Stimulated activated naive B cell treated with anti-CD40 and anti-IgM and Interleukin-4, amounts not matched to agents 10 μg/mL and 1 μg/mL and 100 μg/mL, for 72 hours (primary cell): ENCODE results near the gene C9orf78.

ENCODE experiments used
- ATAC-seq, 2 donors: fragments of 150-1000 bp; cut with Tn5 transposase; replicated peaks; 2 replicates each; pipeline ENCODE4 v1.10.0; 2021; ENCODE audit warnings: moderate library complexity in 1 of 2
- DNase-seq: peaks from one replicate; pipeline ENCODE4 v3.0.0; 2021
- H3K27ac Mint-ChIP-seq: one replicate; pipeline ENCODE4 v1.8.0; 2022; ENCODE audit warnings: mild to moderate bottlenecking, mixed read lengths
- H3K27me3 Mint-ChIP-seq, 2 donors: one replicate each; pipeline ENCODE4 v1.8.0; 2022; ENCODE audit warnings: mixed read lengths in 2 of 2
- H3K36me3 Mint-ChIP-seq, 2 donors: one replicate each; pipeline ENCODE4 v1.8.0; 2022; ENCODE audit warnings: mixed read lengths in 2 of 2, mild to moderate bottlenecking in 1 of 2
- H3K4me1 Mint-ChIP-seq, 2 donors: one replicate each; pipeline ENCODE4 v1.8.0; 2022; ENCODE audit warnings: mixed read lengths in 2 of 2, mild to moderate bottlenecking in 1 of 2
- H3K4me3 Mint-ChIP-seq, 2 donors: one replicate each; pipeline ENCODE4 v1.8.0; 2022; ENCODE audit warnings: mild to moderate bottlenecking in 2 of 2, mixed read lengths in 2 of 2, moderate library complexity in 1 of 2
- H3K9me3 Mint-ChIP-seq, 2 donors: one replicate each; pipeline ENCODE4 v1.8.0; 2022; ENCODE audit warnings: mixed read lengths in 2 of 2, mild to moderate bottlenecking in 1 of 2

Gene C9orf78

DNA sequence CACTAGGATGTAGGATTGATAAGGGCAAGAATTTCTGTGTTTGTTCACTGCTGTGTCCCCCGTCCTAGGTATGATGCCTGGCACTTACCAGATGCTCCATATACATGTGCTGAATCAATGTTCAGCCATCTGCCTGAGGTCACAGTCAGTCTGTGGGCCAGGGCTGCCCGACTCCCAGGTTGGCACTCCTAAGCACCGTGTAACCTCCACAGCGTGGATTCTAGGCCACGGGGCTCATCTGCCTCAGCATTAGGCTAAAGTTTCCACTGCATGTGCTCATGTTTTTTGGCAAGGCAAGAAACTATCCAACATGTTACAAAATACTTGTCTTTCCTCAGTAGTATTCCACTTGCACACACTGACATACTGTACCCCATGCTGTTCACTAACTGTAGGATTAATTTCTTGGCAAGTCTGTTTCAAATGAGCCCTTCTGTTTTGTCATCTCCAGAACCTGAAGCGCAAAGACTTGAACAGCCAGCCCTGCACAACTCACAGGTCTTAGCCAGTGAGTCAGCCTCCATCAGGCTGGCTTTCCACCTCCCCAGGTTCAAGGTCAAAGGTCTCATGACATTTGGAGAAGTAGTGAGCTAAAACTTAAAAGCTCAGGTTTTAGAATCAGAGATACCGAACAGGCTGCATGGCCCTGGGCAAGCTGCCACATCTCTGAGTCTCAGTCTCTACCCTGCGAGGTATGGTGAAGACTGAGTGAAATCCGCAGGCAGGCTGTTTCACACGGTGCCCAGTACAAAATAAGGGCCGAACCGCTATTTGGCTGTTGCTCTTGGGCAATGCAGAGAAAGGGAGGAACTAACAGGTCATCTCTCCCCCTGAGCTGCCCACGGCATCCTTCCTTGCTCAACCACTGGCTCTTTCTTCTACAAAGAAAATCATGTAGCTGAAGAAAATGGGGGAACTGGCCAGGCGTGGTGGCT is 18.3 kb downstream of the C9orf78 start:
- ATAC-seq = no peak
- Mint-ChIP-seq H3K9me3 (no peaks in the 10 kb centered on the region), H3K27ac (no peak overlapping the region), H3K27me3 (no peaks in the 10 kb centered on the region), H3K4me3 (no peak overlapping the region), H3K4me1 (peaks cover 23 to 25% of the 10 kb centered on the region in 2 donors), H3K36me3 (peaks cover 31 to 46% of the 10 kb centered on the region in 2 donors)
- no peak for DNase-seq

GRCh38 chr9:129815278-129815677 is 19.8 kb downstream of the C9orf78 start:
- no peak for ATAC-seq
- H3K36me3 Mint-ChIP-seq = peaks cover 34 to 57% of the 10 kb centered on the region in 2 donors
- no peaks in the 10 kb centered on the region for H3K9me3 Mint-ChIP-seq
- H3K4me3 Mint-ChIP-seq = no peak overlapping the region
- peaks cover 24 to 25% of the 10 kb centered on the region in 2 donors for H3K4me1 Mint-ChIP-seq
- H3K27me3 Mint-ChIP-seq = no peaks in the 10 kb centered on the region
- peak overlapping the region; percentile 31 for H3K27ac Mint-ChIP-seq
- DNase-seq = no peak

DNA sequence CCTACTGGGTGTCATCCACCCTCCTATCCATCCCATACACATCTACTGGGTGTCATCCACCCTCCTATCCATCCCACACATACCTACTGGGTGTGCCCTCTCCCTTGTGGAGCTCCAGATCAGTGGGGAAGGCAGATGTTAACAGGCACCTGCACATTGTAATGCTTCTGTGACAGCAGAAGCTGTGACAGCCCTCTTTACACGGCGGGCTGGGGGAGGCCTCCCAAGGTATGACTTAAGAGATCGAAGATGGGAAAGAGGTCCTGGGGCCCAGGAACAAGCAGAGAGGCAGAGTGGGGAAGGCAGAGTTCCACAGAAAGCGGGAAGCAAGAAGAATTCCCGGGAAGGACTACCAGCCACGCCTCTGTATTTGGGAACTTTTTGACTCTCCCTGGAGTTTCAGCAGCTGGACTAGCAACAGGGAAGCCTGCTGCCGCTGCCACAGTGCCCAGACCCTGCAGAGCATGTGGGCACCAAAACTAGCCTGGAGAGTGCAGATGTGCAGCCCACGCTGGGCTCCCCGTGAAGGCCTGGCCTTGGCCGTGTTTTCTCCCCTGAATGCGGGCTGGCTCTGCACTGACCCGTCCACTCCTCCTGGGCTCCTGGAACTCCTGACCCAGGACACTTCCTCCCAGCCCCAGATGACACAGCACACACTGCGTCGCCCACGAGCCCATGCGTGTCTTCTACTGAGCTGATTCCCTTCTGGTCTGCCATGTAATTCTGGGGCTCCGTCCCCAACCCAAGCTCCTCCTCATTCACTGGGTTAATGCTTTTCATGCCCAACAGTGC is 20.4 kb downstream of the C9orf78 start:
- H3K9me3 Mint-ChIP-seq = no peaks in the 10 kb centered on the region
- H3K4me1 Mint-ChIP-seq = peaks cover 24 to 25% of the 10 kb centered on the region in 2 donors
- DNase-seq = no peak
- H3K36me3 Mint-ChIP-seq = peaks cover 37 to 62% of the 10 kb centered on the region in 2 donors
- H3K27ac Mint-ChIP-seq = peak overlapping the region; percentile 31
- no peak for ATAC-seq
- no peak overlapping the region for H3K4me3 Mint-ChIP-seq
- H3K27me3 Mint-ChIP-seq = no peaks in the 10 kb centered on the region

- Mint-ChIP-seq H3K9me3 (no peaks in the 10 kb centered on the region), H3K27me3 (no peaks in the 10 kb centered on the region), H3K36me3 (peaks cover 37 to 64% of the 10 kb centered on the region in 2 donors), H3K4me3 (no peak overlapping the region), H3K27ac (no peak overlapping the region), H3K4me1 (peaks cover 24 to 27% of the 10 kb centered on the region in 2 donors)
- DNase-seq (no peak), ATAC-seq (no peak)
These were observed 21.4 kb downstream of the C9orf78 start for GRCh38 chr9:129813661-129814060.

- ATAC-seq (peak in 1 of 2 donors; percentile 40), DNase-seq (no peak)
- H3K4me1 Mint-ChIP-seq = peaks cover 24 to 27% of the 10 kb centered on the region in 2 donors
- H3K4me3 Mint-ChIP-seq = no peak overlapping the region
- no peaks in the 10 kb centered on the region for H3K9me3 Mint-ChIP-seq
- H3K27ac Mint-ChIP-seq = no peak overlapping the region
- H3K36me3 Mint-ChIP-seq = peaks cover 40 to 63% of the 10 kb centered on the region in 2 donors
- no peaks in the 10 kb centered on the region for H3K27me3 Mint-ChIP-seq
These were observed 22.7 kb downstream of the C9orf78 start for GRCh38 chr9:129812385-129812784.

GRCh38 chr9:129811967-129812363 is 23.1 kb downstream of the C9orf78 start:
- H3K27me3 Mint-ChIP-seq = no peaks in the 10 kb centered on the region
- peaks cover 44 to 67% of the 10 kb centered on the region in 2 donors for H3K36me3 Mint-ChIP-seq
- DNase-seq = no peak
- H3K9me3 Mint-ChIP-seq = no peaks in the 10 kb centered on the region
- H3K27ac Mint-ChIP-seq = no peak overlapping the region
- peak; percentile 76 to 86 for ATAC-seq
- peaks cover 24 to 27% of the 10 kb centered on the region in 2 donors for H3K4me1 Mint-ChIP-seq
- H3K4me3 Mint-ChIP-seq = no peak overlapping the region

DNA sequence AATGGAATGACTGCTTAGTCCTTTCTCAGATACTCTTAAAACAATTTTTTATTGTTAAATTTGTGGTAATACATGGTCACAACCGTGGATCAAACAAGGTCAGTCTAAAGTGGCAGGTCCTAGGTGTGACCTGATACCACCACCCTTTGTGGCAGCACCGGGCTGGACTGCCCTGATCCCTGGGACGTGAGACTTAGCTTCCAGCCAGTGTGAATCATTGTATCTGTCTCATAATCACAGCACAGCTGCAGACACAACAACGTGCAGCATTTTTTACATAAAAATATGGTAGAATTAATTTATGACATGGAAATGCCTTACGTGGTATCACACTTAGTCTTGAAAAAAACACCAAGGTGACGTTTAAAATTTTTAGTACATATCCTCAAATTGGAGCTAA is 24.3 kb downstream of the C9orf78 start:
- DNase-seq = no peak
- Mint-ChIP-seq H3K27ac (no peak overlapping the region), H3K36me3 (peaks cover 49 to 69% of the 10 kb centered on the region in 2 donors)

GRCh38 chr9:129810116-129810515 is 25.0 kb downstream of the C9orf78 start:
- no peak for DNase-seq
- Mint-ChIP-seq H3K36me3 (peaks cover 45 to 65% of the 10 kb centered on the region in 2 donors), H3K4me1 (peaks cover 27 to 35% of the 10 kb centered on the region in 2 donors), H3K27me3 (no peaks in the 10 kb centered on the region), H3K9me3 (no peaks in the 10 kb centered on the region), H3K4me3 (no peak overlapping the region), H3K27ac (no peak overlapping the region)
- no peak for ATAC-seq

More for the DNA sequence above, 24.3 kb downstream of the C9orf78 start:
- Mint-ChIP-seq H3K27me3 (no peaks in the 10 kb centered on the region), H3K4me3 (no peak overlapping the region), H3K9me3 (no peaks in the 10 kb centered on the region), H3K4me1 (peaks cover 29 to 33% of the 10 kb centered on the region in 2 donors)
- no peak for ATAC-seq

DNA sequence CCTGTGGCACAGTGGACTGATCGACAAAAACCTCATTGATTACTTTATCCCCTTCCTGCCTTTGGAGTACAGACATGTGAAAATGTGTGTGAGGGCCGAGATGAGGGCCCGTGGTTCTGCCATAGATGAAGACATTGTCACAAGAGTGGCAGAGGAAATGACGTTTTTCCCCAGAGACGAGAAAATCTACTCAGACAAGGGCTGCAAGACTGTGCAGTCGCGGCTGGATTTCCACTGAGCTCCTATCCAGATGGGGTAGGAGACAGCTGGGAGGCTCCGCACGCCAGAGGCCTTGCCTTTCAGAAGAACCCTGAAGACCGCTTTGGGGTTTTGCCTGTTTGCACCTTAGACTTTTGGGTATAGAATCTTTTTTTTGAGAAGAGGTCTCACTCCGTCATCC is 25.7 kb downstream of the C9orf78 start:
- H3K27me3 Mint-ChIP-seq = no peaks in the 10 kb centered on the region
- DNase-seq (no peak), ATAC-seq (no peak)
- H3K36me3 Mint-ChIP-seq = peaks cover 44 to 59% of the 10 kb centered on the region in 2 donors
- H3K4me1 Mint-ChIP-seq = peaks cover 24 to 34% of the 10 kb centered on the region in 2 donors
- no peak overlapping the region for H3K27ac Mint-ChIP-seq
- H3K4me3 Mint-ChIP-seq = no peak overlapping the region
- no peaks in the 10 kb centered on the region for H3K9me3 Mint-ChIP-seq

GRCh38 chr9:129806061-129806460 is 29.0 kb downstream of the C9orf78 start:
- Mint-ChIP-seq H3K27ac (no peak overlapping the region), H3K36me3 (peaks cover 35 to 37% of the 10 kb centered on the region in 2 donors), H3K4me3 (no peak overlapping the region), H3K27me3 (no peaks in the 10 kb centered on the region), H3K4me1 (peaks cover 15 to 24% of the 10 kb centered on the region in 2 donors), H3K9me3 (no peaks in the 10 kb centered on the region)
- ATAC-seq = no peak
- DNase-seq = no peak

DNA sequence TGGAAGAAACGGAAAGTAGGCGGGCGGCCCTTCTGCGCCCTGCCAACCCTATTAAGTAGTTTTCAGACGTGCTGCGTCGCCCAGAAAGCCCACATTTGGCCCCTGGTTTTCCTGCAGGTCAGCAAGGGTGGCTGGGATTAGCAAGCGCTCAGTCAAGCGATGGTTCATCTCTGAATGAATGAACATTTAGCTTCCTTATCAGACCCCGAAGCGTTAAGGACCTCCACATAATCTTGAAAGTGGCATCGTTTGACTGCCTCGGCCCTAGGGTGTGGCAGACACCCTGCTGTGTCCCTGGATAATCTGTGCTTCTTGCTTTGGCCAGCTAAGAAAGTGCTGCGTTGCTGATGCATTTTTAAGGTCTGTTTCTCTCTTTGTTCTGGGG is 31.4 kb downstream of the C9orf78 start:
- Mint-ChIP-seq H3K4me3 (peak overlapping the region; percentile 89 to 94), H3K4me1 (peaks cover 13 to 24% of the 10 kb centered on the region in 2 donors), H3K27ac (peak overlapping the region; percentile 97), H3K36me3 (peaks cover 18 to 27% of the 10 kb centered on the region in 2 donors), H3K27me3 (no peaks in the 10 kb centered on the region), H3K9me3 (no peaks in the 10 kb centered on the region)
- ATAC-seq (peak; percentile 20 to 33), DNase-seq (no peak)

- Mint-ChIP-seq H3K4me1 (peaks cover 13 to 24% of the 10 kb centered on the region in 2 donors), H3K4me3 (peak within 1 kb of the TSS; percentile 89 to 94), H3K27ac (peak within 1 kb of the TSS; percentile 97), H3K27me3 (no peaks in the 10 kb centered on the region), H3K36me3 (peaks cover 16 to 25% of the 10 kb centered on the region in 2 donors), H3K9me3 (no peaks in the 10 kb centered on the region)
- DNase-seq (peak; percentile 94), ATAC-seq (peak; percentile 95 to 97)
These were observed 32.0 kb downstream of the C9orf78 start, which contains the start of gene TOR1B for GRCh38 chr9:129802833-129803675. TOR1B (plus strand) TSS chr9:129803184; CDS start chr9:129803213, 29 bp downstream.

DNA sequence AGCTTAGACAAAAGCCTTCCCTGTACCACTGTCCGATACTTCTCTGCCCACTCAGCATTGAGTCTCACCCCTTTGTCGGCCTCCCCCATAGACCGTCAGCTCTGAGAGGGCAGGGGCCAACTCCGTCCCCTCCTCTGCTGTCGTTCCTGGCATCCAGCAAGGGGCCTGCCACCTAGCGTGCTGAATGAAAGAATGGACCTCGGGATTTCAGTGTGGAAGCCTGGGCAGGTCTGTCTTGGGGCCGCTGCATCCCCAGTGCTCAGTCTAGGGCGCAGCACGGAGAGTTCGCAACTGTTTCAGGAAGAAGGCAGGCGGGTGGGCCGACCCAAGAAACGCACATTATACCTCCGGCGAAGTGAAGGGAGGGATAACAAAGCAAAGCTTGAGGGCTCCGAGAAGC is 33.6 kb downstream of the C9orf78 start:
- Mint-ChIP-seq H3K36me3 (peaks cover 10 to 14% of the 10 kb centered on the region in 2 donors), H3K27me3 (no peaks in the 10 kb centered on the region), H3K4me1 (peaks cover 13 to 22% of the 10 kb centered on the region in 2 donors), H3K9me3 (no peaks in the 10 kb centered on the region), H3K4me3 (peak overlapping the region; percentile 41 to 47), H3K27ac (peak overlapping the region; percentile 47)
- DNase-seq (no peak), ATAC-seq (no peak)
